ENCODE measurements around the gene HSPA6.
"Not testable (repeated sequence)": the region's sequence is repeated elsewhere in the genome, so short reads cannot be mapped to it uniquely, and the experiment has no call there.

Gene HSPA6

DNA sequence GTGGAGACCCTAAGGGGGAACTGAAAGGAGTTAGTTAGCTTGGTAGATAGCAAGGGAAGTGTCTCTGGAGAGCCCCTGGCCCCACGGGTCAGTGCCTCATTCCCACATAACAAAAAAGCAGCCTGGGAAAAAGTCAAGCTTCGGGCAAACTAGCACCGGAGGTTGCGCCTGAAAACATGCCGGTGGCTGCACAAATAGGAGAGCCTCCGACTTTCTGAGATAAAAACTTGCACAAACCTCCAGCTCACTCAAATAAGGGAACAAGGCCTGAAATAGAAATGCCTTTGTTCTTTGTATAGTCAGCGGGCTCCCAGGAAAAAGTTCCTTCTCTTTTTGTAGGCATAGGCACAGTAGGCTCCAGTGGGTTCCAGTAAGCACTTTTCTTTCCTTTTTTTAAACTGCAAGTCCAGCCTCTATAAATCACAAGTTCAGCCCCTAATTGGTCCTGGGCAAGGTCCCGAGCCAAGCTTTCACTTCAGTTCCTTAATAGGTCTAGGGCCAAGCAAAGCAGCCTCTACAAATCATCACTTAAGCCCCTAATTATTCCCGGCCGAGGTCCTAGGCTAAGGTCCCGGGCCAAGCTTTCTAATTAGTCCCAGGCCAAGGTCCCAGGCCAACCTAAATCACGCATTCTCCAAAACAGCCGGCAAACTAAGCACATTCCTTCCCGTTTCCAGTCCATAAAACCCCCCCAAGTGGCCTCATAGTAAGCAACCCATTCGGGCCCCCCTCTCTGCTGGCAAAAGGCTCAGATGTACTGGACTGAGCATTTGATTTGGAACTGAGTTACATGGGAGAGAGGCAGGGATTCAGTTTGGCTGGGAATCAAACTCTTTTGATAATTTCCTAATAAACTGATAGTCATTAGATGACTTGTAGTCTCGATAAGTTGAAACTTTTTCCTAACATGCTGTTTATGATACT, 8.6 kb downstream of the HSPA6 start:
- not testable (repeated sequence) for DNase-seq (ENCODE audit: low read depth in 2 of 2)

GRCh38 chr1:161537068-161537669, 12.8 kb downstream of the HSPA6 start:
- DNase-seq (ENCODE audit: low read depth in 2 of 2): not testable (repeated sequence)

DNA sequence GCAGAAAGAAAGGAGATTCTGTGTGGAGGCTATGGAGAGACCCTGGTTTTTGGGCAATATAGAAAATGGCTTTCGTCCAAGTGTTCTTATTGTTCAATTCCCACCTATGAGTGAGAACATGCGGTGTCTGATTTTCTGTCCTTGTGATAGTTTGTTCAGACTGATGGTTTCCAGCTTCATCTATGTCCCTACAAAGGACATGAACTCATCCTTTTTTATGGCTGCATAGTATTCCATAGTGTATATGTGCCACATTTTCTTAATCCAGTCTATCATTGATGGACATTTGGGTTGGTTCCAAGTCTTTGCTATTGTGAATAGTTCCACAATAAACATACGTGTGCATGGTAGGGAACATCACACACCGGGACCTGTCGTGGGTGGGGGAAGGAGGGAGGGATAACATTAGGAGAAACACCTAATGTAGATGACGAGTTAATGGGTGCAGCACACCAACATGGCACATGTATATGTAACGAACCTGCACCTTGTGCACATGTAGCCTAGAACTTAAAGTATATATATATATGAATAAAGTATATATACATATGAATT, 14.7 kb downstream of the HSPA6 start:
- not testable (repeated sequence) for DNase-seq (ENCODE audit: low read depth in 2 of 2)

- peak; percentile 81 to 93 for DNase-seq (ENCODE audit: low read depth in 2 of 2)
Observed at GRCh38 chr1:161539731-161540569, 15.6 kb downstream of the HSPA6 start.

DNA sequence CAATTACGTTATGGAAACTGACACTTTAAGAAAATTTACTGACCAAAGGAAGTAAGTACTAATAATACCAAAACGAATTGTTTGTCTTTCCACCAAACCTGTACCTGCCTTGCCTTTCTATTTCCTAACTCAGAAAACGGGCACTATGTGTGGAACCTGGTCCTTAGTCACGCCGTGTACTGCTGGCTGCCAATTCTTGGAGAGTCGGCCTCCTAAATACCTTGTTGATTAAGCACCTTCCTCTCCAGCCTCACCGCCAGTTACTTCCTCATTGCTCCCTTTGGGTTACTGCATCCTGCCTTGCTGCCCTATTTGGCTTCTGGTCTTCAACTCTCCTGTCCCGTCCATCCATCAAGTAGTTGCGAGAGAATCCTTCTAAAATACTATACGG, 16.2 kb downstream of the HSPA6 start:
- not testable (repeated sequence) for DNase-seq (ENCODE audit: low read depth in 2 of 2)

- DNase-seq (ENCODE audit: low read depth in 2 of 2): not testable (repeated sequence)
Observed at GRCh38 chr1:161542091-161542559, 17.8 kb downstream of the HSPA6 start.

DNA sequence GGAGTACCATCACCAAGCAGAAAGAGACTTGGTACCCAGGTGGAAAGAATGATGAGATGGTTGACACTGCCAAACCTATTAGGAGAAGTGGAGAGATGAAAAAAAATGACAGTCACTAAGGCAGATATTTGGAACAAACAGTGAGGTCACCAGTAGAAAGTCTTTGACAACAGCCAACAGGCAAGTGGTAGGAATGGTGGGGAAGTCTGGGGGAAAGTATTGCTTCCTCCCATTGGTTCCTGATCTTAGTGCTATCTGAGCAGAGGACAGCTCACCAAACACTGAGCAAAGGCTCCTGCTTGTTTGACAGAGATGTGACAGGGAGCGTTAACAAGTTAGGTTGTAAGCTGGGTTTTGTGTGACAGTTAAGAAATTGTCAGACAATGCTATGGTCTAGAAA, 18.8 kb downstream of the HSPA6 start:
- not testable (repeated sequence) for DNase-seq (ENCODE audit: low read depth in 2 of 2)

- DNase-seq (ENCODE audit: low read depth in 2 of 2): not testable (repeated sequence)
Observed at GRCh38 chr1:161545005-161545731, 20.8 kb downstream of the HSPA6 start.

- DNase-seq (ENCODE audit: low read depth in 2 of 2): not testable (repeated sequence)
Observed at GRCh38 chr1:161547995-161548741, 23.8 kb downstream of the HSPA6 start.

DNA sequence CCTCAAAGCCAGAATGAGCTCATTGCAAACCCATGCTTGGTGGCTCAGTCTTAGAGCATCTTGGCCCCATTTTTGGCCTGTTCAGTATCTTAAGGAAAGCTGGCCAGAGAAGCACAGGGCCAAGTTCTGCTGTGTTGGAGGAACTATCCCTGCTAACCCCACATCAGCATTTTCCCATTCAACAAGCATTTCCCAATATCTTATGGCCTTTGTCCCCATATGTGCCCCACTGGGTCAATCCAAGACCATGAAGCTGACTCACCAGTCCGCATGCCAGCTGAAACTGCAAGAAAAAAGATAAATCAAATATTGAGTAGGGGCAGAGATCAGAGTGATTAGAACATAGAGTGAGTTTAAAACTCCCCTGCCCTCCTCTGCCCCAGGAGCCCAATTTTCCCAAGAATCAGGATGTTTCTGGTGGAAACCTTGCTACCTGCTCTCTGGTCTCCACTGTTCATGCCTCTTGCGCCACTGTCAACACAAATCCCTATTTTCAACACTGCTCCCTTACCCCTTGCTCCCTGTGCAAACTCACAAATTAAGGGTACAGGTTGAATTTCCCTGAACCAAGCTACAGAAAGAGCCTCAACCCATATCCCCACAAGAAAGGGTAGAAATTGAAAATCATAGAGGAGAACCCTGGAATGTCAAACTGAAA, 24.5 kb downstream of the HSPA6 start:
- DNase-seq (ENCODE audit: low read depth in 2 of 2): not testable (repeated sequence)

- DNase-seq (ENCODE audit: low read depth in 2 of 2): no peak
Observed at GRCh38 chr1:161549652-161550051, 25.3 kb downstream of the HSPA6 start, which contains the start of gene FCGR3A. Gene FCGR3A (minus strand): TSS chr1:161549818. CDS start chr1:161549736, 82 bp downstream.

- not testable (repeated sequence) for DNase-seq (ENCODE audit: low read depth in 2 of 2)
Observed at GRCh38 chr1:161550942-161551341, 26.6 kb downstream of the HSPA6 start.

DNA sequence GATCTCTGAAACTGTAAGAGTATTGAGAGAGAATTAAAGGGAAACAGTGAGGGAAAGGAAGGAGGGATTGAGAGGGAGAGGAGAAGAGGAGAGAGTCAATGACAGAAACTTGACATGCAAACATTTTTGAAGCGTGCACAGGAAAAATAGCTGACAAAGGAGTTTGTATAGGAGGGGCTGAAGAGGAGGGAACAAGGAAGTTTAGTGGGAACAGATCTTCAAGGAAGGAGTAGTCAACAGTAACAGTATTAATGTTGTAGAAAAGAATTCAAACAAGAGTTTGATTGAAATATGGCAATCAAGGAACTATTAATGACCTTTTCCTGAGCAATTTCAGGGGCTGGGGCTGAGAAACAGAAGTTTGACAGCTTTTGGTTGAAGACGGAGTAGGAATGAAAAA, 29.3 kb downstream of the HSPA6 start:
- DNase-seq (ENCODE audit: low read depth in 2 of 2): not testable (repeated sequence)

DNA sequence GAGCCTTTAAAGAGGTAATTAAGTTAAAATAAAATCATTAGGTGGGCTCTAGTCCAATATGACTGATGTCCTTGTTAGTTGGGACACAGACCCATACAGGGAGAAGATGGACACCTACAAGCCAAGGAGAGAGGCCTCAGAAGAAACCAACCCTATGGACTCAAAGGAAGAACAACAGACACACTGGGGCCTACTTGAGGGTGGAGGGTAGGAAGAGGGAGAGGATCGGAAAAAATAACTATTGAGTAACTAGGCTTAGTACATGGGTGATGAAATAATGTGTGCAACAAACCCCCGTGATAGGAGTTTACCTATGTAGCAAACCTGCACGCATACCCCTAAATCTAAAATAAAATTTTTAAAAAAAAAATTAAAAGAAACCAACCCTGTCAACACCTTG, 30.0 kb downstream of the HSPA6 start:
- DNase-seq (ENCODE audit: low read depth in 2 of 2): not testable (repeated sequence)

DNA sequence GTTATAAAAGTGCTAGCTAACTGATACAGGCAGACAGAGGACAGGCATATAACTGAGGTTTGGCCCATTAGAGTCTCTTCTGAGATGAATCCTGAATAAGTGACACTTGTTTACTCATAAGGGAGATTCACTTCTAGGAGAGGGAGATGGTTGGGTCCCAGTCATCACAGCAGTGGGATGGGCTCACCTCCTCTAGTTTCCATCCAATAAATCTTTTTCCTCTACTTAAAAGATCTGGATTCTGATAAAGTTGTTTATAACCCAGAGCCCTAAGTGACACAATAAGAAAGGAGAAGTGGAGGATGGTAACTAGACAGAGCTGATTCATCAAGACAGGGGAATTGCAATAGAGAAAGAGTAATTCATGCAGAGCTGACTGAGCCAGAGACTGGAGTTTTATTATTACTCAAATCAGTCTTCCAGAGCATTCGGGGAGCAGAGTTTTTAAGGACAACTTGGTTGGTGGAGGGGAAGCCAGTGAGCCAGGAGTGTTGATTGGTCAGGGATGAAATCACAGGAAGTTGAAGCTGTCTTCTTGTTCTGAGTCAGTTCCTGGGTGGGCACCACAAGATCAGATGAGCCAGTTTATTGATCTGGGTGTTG, 30.6 kb downstream of the HSPA6 start:
- DNase-seq (ENCODE audit: low read depth in 2 of 2): not testable (repeated sequence)

GRCh38 chr1:161556143-161556542, 31.8 kb downstream of the HSPA6 start:
- DNase-seq (ENCODE audit: low read depth in 2 of 2): not testable (repeated sequence)

GRCh38 chr1:161556990-161557389, 32.6 kb downstream of the HSPA6 start:
- not testable (repeated sequence) for DNase-seq (ENCODE audit: low read depth in 2 of 2)

DNA sequence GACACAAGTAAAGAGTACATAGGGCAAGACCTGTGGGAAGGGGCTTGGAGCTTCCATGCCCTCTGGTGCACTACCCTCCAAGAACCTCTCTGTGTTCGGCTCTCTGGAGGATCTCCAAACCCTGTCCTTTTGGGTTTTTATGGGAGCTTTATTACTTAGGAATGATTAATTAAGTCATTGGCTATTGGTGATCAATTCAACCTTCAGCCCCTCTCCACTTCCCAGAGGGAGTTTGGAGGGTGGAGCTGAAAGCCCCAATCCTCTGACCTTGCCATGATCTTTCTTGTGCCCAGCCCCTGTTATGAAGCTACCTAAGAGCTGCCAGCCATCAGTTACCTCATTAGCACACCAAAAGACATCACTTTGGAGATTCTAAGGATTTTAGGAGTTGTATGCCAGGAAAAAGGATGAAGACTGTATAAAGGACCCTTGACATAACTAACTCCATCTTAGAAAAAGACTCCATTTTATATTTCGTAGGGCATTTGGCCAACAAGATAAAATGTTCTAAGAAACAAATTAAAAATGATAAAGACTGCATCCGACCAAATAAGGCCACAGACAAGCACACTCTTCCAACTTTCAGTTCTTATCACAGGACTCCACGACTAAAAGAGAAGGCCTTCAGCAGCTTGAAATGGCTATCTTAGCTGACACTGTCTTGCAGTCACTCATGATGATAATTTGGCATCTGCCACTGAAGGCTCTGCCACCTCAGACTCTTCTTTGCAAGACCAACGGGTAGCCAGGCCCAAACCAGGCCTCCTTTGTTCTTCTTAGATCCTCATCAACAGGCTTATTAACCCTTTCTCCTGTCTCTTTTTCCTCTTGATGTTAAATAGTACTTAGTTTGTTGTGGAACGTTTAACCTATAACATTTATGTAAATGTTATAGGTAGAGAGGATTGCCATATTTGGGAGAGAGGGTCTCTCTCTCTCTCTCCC, 33.4 kb downstream of the HSPA6 start:
- not testable (repeated sequence) for DNase-seq (ENCODE audit: low read depth in 2 of 2)

All from stimulated activated CD8-positive, alpha-beta memory T cell treated with anti-CD3 and anti-CD28 coated beads, Interleukin-7, amount 100 ng/mL, for 1 hour (primary cell).